Common myeloid progenitor, CD34-positive (primary cell): ENCODE data around the gene TNS1.
A peak's percentile ranks its signal among the peaks of the same experiment; 100 is the strongest.

Experiments
- CTCF ChIA-PET: fragments of 350-600 bp; sonication (Branson Sonifier 250); formaldehyde crosslinking; loops from one replicate; lab custom pipeline; 2021; ENCODE audit warnings: antibody characterized with exemption; lab: Charles Lee
- POLR2A ChIA-PET: fragments of 350-600 bp; sonication (Branson Sonifier 250); formaldehyde crosslinking; loops from one replicate; lab custom pipeline; 2021; ENCODE audit warnings: antibody characterized with exemption; lab: Charles Lee
- DNase-seq, 3 donors: peaks; one replicate each; pipeline versions ENCODE4 v3.0.0 to v3.0.0-alpha.2; 2013
- H3K27ac ChIP-seq, 2 experiments: 1 replicate in 1 of 2; 2 replicates in 1 of 2; pipeline ENCODE4 v1.7.0; 2013; ENCODE audit warnings: inconsistent platforms in 2 of 2, low read length in 2 of 2, mild to moderate bottlenecking in 2 of 2, low read depth in 1 of 2, moderate library complexity in 1 of 2; ENCODE audit not compliant: severe bottlenecking in 2 of 2, insufficient read depth in 1 of 2, poor library complexity in 1 of 2
- H3K27me3 ChIP-seq, 5 experiments: replicated peaks in 2 of 5; 1 replicate in 3 of 5; 2 replicates in 2 of 5; pipeline versions ENCODE4 v1.6.1 to v1.7.0; 2013; ENCODE audit warnings: low read length in 4 of 5, mild to moderate bottlenecking in 2 of 5, moderate library complexity in 2 of 5, inconsistent platforms in 1 of 5; ENCODE audit not compliant: insufficient read depth in 5 of 5, control insufficient read depth in 4 of 5
- H3K36me3 ChIP-seq, 4 experiments: 1 replicate in 2 of 4; 2 replicates in 2 of 4; pipeline versions ENCODE4 v1.6.1 to v1.7.0; 2013; ENCODE audit warnings: low read length in 3 of 4, control low read depth in 1 of 4, mild to moderate bottlenecking in 1 of 4; ENCODE audit not compliant: control insufficient read depth in 4 of 4, insufficient read depth in 4 of 4
- H3K4me1 ChIP-seq, 4 experiments: 1 replicate in 3 of 4; 2 replicates in 1 of 4; pipeline versions ENCODE4 v1.6.1 to v1.7.1; 2013; ENCODE audit warnings: low read length in 3 of 4, mild to moderate bottlenecking in 3 of 4, control low read depth in 1 of 4, inconsistent platforms in 1 of 4, moderate library complexity in 1 of 4; ENCODE audit not compliant: control insufficient read depth in 4 of 4, insufficient read depth in 4 of 4; ENCODE audit errors: control extremely low read depth in 1 of 4
- H3K4me3 ChIP-seq, 7 experiments: 1 replicate in 4 of 7; 2 replicates in 3 of 7; pipeline versions ENCODE4 v1.5.1 to v1.7.0; 2013; ENCODE audit warnings: mild to moderate bottlenecking in 7 of 7, low read length in 6 of 7, moderate library complexity in 6 of 7, inconsistent platforms in 2 of 7, low read depth in 2 of 7, control low read depth in 1 of 7; ENCODE audit not compliant: insufficient read depth in 4 of 7, control insufficient read depth in 1 of 7; ENCODE audit errors: extremely low read depth in 1 of 7
- H3K9me3 ChIP-seq, 5 experiments: 1 replicate in 4 of 5; 2 replicates in 1 of 5; pipeline versions ENCODE4 v1.6.1 to v1.7.1; 2013; ENCODE audit warnings: low read length in 4 of 5, mild to moderate bottlenecking in 2 of 5, inconsistent platforms in 1 of 5, low read depth in 1 of 5, moderate library complexity in 1 of 5; ENCODE audit not compliant: control insufficient read depth in 4 of 5, insufficient read depth in 2 of 5; ENCODE audit errors: control extremely low read depth in 1 of 5
- WGBS: methylation state at CpG from one replicate; pipeline ENCODE4 v1.1.5; 2013; ENCODE audit not compliant: insufficient coverage; 5-methylcytosine and 5-hydroxymethylcytosine counted together

Gene TNS1

DNA sequence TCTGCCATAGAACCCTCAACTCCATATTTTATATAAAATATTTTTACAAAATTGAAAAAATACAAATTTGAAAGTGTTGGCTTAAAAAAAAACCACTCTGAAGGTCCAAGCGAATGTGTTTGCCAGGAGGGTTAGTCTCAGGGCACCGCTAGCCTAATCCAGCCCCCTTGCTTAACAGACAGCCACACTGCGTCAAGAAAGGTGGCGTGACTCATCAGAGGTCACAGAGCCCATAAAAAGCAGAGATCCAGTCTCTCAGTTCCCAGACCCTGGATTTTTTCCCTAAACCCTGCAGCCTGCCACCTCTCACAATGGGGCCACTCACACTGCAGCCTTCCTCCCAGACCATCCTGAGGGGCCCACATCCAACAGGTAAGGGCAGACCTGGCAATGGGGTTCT, 3.9 kb upstream of the TNS1 start:
- 100% methylated on average over 2 of the region's 4 CpGs for WGBS
- ChIA-PET POLR2A (no interaction called here), CTCF (interaction anchor here (2.1 to 5.9 kb wide), 2 partner anchors 12 to 217 kb away, joined by 10 to 41 read pairs; no protein-coding TSS in a partner anchor)
- H3K27ac ChIP-seq = no peak overlapping the region
- peaks cover 4 to 55% (median 40%) of the 10 kb centered on the region in 4 experiments for H3K4me1 ChIP-seq
- DNase-seq = no peak
- no peaks in the 10 kb centered on the region for H3K9me3 ChIP-seq
- H3K36me3 ChIP-seq = peaks cover 0 to 4% (median 1%) of the 10 kb centered on the region in 4 experiments
- H3K27me3 ChIP-seq = no peaks in the 10 kb centered on the region
- no peak overlapping the region for H3K4me3 ChIP-seq

DNA sequence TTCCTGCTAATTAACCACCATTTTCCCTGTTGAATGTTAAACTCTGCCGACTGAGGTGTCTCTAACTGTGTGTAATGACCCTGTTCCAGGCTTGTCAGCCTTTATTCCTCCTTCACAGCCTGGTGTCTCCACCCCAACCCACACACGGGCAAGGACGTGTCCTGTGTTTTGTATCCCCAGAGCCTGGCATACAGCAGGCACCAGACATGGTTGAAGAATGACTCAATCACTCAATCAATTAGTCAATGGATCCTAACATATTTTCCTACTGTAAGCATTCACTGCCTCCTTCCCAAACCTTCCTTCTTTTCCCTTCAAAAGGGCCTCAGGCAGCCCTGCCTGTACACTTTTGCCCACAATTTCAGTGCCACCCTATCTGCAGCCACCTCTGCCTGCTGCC, 2.7 kb upstream of the TNS1 start:
- Histone ChIP-seq H3K4me3 (no peak overlapping the region), H3K36me3 (peaks cover 0 to 4% (median 1%) of the 10 kb centered on the region in 4 experiments), H3K27ac (no peak overlapping the region), H3K4me1 (peaks cover 0 to 44% (median 30%) of the 10 kb centered on the region in 4 experiments), H3K27me3 (no peaks in the 10 kb centered on the region), H3K9me3 (no peaks in the 10 kb centered on the region)
- 89% methylated on average over 3 of the region's 3 CpGs for WGBS
- DNase-seq = no peak
- POLR2A ChIA-PET = no interaction called here
- CTCF ChIA-PET = interaction anchor here (0.9 to 5.9 kb wide), 2 partner anchors 11 to 216 kb away, joined by 3 to 41 read pairs; no protein-coding TSS in a partner anchor

DNA sequence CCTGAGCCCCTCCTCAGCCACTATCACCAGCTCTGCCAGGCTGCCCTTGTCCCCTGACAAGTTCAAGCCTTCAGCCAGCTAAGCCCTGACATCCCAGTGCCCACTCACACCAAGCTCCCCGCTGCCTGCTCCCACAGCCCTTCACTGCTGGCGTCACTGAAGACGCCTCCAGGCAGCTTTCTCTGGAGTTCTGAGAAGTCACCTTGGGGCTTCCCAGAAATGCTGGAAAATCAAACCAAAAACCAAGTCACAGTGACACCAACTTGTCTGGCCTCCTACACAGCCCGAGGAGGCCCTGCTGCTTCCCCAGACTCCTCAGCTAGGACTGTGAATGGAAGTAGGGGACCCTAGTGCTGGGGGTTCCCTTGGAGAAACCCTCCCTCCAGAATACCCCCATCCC, 2.2 kb upstream of the TNS1 start:
- no peak overlapping the region for H3K27ac ChIP-seq
- CTCF ChIA-PET = interaction anchor here (0.8 to 5.9 kb wide), 3 partner anchors 10 to 216 kb away, joined by 3 to 41 read pairs (median 4); no protein-coding TSS in a partner anchor
- WGBS = 100% methylated on average over 4 of the region's 4 CpGs

DNA sequence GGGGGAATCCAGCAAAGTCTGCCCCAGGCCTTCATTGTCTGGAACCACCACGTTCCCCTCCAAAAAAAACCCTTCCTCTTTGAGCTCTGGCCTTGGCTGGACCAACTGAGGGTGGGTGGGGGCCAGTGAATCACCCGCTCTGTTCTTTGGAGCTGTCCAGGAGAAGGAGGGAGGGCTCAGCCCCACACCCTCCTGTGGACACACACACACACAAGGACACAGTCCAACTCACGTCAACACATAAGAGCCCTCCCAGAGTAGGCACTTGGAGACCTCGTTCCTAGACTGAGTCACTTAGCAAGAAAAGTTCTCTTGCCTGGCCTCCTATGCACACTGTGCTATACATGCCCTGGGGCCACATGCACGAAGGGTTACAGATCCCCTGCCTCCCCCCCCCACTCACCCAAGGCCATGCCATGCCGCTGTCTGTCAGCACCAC, 1.2 kb upstream of the TNS1 start:
- ChIA-PET CTCF (interaction anchor here (1.1 to 5.9 kb wide), 2 partner anchors 9 to 216 kb away, joined by 3 to 41 read pairs; no protein-coding TSS in a partner anchor), POLR2A (no interaction called here)
- H3K27me3 ChIP-seq = no peaks in the 10 kb centered on the region
- DNase-seq = no peak
- H3K36me3 ChIP-seq = peaks cover 0 to 4% (median 1%) of the 10 kb centered on the region in 4 experiments
- no peak overlapping the region for H3K4me3 ChIP-seq
- 96% methylated on average over 4 of the region's 6 CpGs for WGBS
- peaks cover 0 to 30% (median 19%) of the 10 kb centered on the region in 4 experiments for H3K4me1 ChIP-seq
- H3K9me3 ChIP-seq = no peaks in the 10 kb centered on the region
- peak overlapping the region in 1 of 2 experiments; percentile 63 for H3K27ac ChIP-seq

More for the DNA sequence above, 2.2 kb upstream of the TNS1 start:
- peaks cover 0 to 4% (median 1%) of the 10 kb centered on the region in 4 experiments for H3K36me3 ChIP-seq
- H3K4me3 ChIP-seq = no peak overlapping the region
- POLR2A ChIA-PET = no interaction called here
- H3K9me3 ChIP-seq = no peaks in the 10 kb centered on the region
- no peak for DNase-seq
- no peaks in the 10 kb centered on the region for H3K27me3 ChIP-seq
- H3K4me1 ChIP-seq = peaks cover 0 to 40% (median 27%) of the 10 kb centered on the region in 4 experiments

DNA sequence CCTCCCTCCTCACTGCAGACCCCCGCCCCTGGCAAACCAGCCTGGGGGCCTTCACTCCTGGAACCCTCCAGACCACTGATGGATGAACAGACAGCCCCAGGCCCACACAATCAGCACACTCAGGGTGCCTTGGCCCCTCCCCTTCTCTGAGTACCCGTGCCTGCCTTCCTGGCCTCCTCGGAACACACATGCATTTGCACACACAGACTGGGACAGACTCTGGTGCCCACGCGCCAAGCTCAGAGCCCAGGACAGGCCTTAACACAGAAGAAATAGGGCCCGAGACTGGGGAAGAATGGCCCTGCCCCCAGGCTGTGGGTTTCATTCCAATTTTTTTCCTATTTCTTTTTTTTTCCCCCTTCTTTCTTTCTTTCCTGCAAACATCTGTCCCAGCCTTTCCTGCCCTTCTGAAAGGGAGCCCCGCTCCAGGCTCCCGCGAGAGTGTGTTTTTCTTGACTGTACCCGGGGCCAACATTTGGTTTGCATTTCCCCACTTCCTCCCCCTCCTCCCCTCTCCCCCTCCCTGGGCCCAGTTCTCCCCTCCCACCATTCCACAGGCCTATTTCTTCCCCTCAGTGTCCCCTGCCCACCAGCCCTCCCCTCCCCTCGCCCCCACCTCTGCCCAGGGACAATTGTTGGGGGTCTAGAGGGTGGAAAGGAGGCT, 618 bp upstream of the TNS1 start:
- Histone ChIP-seq H3K36me3 (peaks cover 0 to 4% (median 1%) of the 10 kb centered on the region in 4 experiments), H3K9me3 (no peaks in the 10 kb centered on the region), H3K27ac (peak overlapping the region; percentile 46 to 63), H3K27me3 (no peaks in the 10 kb centered on the region), H3K4me3 (peak overlapping the region in 3 of 7 experiments; percentile 9 to 50 (median 36)), H3K4me1 (peaks cover 0 to 29% (median 19%) of the 10 kb centered on the region in 4 experiments)
- 24% methylated on average over 9 of the region's 11 CpGs for WGBS
- ChIA-PET POLR2A (no interaction called here), CTCF (interaction anchor here (0.6 to 1.1 kb wide), 3 partner anchors 9 to 215 kb away, joined by 3 read pairs; no protein-coding TSS in a partner anchor)
- DNase-seq = peak in 1 of 3 donors; percentile 45

DNA sequence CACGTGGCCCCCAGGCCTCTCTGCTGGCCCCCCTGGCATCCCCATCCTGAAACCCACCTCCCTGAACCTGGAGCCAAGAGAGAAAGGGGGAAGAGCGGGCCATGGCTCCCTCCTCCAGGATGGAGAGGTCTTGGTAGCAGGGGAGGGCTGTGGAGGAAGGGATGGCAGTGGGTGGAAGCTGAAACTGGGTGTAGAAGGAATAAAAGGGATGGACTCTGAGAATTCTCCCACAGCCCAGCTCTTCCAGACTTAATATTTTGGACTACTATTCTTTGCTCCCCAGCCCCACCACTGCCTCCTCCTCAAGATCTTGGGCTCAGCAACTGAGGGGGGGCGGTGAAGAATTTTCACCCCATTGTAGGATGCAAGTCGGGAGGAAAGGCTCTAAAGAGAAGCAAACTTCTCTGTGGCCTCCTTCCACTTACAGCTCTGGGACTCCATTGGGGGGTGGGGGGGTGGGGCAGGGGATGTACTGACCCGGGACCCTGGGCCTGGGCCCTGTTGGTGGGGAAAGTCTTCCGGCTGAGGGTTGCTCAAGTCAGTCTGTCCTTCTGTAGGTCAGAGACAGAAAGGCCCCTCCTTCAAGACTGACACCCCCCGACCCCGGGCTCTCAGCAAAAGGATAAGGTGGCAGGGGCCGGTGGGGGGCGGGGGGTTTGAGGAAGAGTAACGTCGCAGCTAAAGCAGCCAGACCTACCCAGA, 501 bp downstream of the TNS1 start:
- 90% methylated on average over 7 of the region's 12 CpGs for WGBS
- Histone ChIP-seq H3K27ac (no peak overlapping the region), H3K36me3 (peaks cover 0 to 4% (median 1%) of the 10 kb centered on the region in 4 experiments), H3K4me3 (no peak overlapping the region), H3K27me3 (no peaks in the 10 kb centered on the region), H3K4me1 (peaks cover 0 to 26% (median 19%) of the 10 kb centered on the region in 4 experiments), H3K9me3 (no peaks in the 10 kb centered on the region)
- CTCF ChIA-PET = interaction anchor here (0.7 to 1.1 kb wide), 3 partner anchors 8 to 10 kb away, joined by 3 read pairs; no protein-coding TSS in a partner anchor
- no peak for DNase-seq
- POLR2A ChIA-PET = no interaction called here
